Type B pancreatic cell (in vitro differentiated cells): ENCODE results near the gene RYR2. TPM values are rescaled to one million over a fixed set of nuclear protein-coding genes. Genes with fewer than 3 reads are reported as not detected.
"Not testable (repeated sequence)": the region's sequence is repeated elsewhere in the genome, so short reads cannot be mapped to it uniquely, and the experiment has no call there.

ENCODE experiments used
- DNase-seq: peaks from one replicate; pipeline ENCODE4 v3.0.0; 2021; ENCODE audit warnings: mixed read lengths; ENCODE audit not compliant: unreplicated experiment; ENCODE audit errors: extremely low spot score
- H3K27ac Mint-ChIP-seq: 2 replicates; pipeline ENCODE4 v1.8.0; 2021; ENCODE audit warnings: mild to moderate bottlenecking, mixed read lengths
- H3K27me3 Mint-ChIP-seq: 2 replicates; pipeline ENCODE4 v1.8.0; 2021; ENCODE audit warnings: mixed read lengths
- H3K36me3 Mint-ChIP-seq: 2 replicates; pipeline ENCODE4 v1.8.0; 2021; ENCODE audit warnings: mixed read lengths
- H3K4me1 Mint-ChIP-seq: one replicate; pipeline ENCODE4 v1.8.0; 2021; ENCODE audit warnings: mixed read lengths; ENCODE audit not compliant: unreplicated experiment
- H3K4me3 Mint-ChIP-seq: 2 replicates; pipeline ENCODE4 v1.8.0; 2021; ENCODE audit warnings: mild to moderate bottlenecking, mixed read lengths
- H3K9me3 Mint-ChIP-seq: 2 replicates; pipeline ENCODE4 v1.8.0; 2021; ENCODE audit warnings: mixed read lengths
- CTCF ChIP-seq: fragments of 200-600 bp; sonication (generic); conservative IDR thresholded peaks from 2 replicates; pipeline ENCODE4 v1.5.0; 2021; ENCODE audit warnings: antibody characterized with exemption, mild to moderate bottlenecking
- total RNA-seq: library from RNA; stranded (reverse); gene quantifications from 2 replicates; pipeline ENCODE4 v1.2.1, GENCODE V29; 2021; ENCODE audit warnings: low replicate concordance

RYR2 gene
- total RNA-seq, 1 donor from 2014 or later, result 0.58 TPM

GRCh38 chr1:237809099-237809498 lies 767.1 kb downstream of the RYR2 start:
- no peaks in the 10 kb centered on the region for H3K36me3 Mint-ChIP-seq
- TF ChIP-seq CTCF, result no peak
- H3K27me3 Mint-ChIP-seq, result no peaks in the 10 kb centered on the region
- H3K4me3 Mint-ChIP-seq, result no peak overlapping the region
- no peak for DNase-seq
- H3K9me3 Mint-ChIP-seq, result no peaks in the 10 kb centered on the region
- H3K4me1 Mint-ChIP-seq, result no peaks in the 10 kb centered on the region
- H3K27ac Mint-ChIP-seq, result no peak overlapping the region

- no peaks in the 10 kb centered on the region for H3K9me3 Mint-ChIP-seq
- no peak for DNase-seq
- H3K4me1 Mint-ChIP-seq, result no peaks in the 10 kb centered on the region
- no peak overlapping the region for H3K27ac Mint-ChIP-seq
- H3K4me3 Mint-ChIP-seq, result no peak overlapping the region
- no peaks in the 10 kb centered on the region for H3K36me3 Mint-ChIP-seq
- no peak for TF ChIP-seq CTCF
- no peaks in the 10 kb centered on the region for H3K27me3 Mint-ChIP-seq
Measured at GRCh38 chr1:237811633-237812032, 769.6 kb downstream of the RYR2 start.

GRCh38 chr1:237812061-237812460 lies 770.1 kb downstream of the RYR2 start:
- Mint-ChIP-seq H3K27ac (no peak overlapping the region), H3K4me3 (no peak overlapping the region), H3K36me3 (no peaks in the 10 kb centered on the region), H3K27me3 (no peaks in the 10 kb centered on the region), H3K4me1 (no peaks in the 10 kb centered on the region), H3K9me3 (no peaks in the 10 kb centered on the region)
- DNase-seq, result no peak
- TF ChIP-seq CTCF, result no peak

GRCh38 chr1:237814319-237814924 lies 772.4 kb downstream of the RYR2 start:
- TF ChIP-seq CTCF, result peak; percentile 77
- no peak for DNase-seq
- H3K4me1 Mint-ChIP-seq, result no peaks in the 10 kb centered on the region
- H3K9me3 Mint-ChIP-seq, result no peaks in the 10 kb centered on the region
- H3K36me3 Mint-ChIP-seq, result no peaks in the 10 kb centered on the region
- no peaks in the 10 kb centered on the region for H3K27me3 Mint-ChIP-seq
- H3K4me3 Mint-ChIP-seq, result no peak overlapping the region
- H3K27ac Mint-ChIP-seq, result no peak overlapping the region

- Mint-ChIP-seq H3K27ac (no peak overlapping the region), H3K36me3 (no peaks in the 10 kb centered on the region), H3K27me3 (no peaks in the 10 kb centered on the region), H3K9me3 (no peaks in the 10 kb centered on the region), H3K4me1 (no peaks in the 10 kb centered on the region), H3K4me3 (no peak overlapping the region)
- no peak for TF ChIP-seq CTCF
- DNase-seq, result no peak
Measured at GRCh38 chr1:237817277-237817676, 775.3 kb downstream of the RYR2 start.

- not testable (repeated sequence) for H3K9me3 Mint-ChIP-seq, H3K27ac Mint-ChIP-seq, H3K36me3 Mint-ChIP-seq, DNase-seq, H3K4me3 Mint-ChIP-seq, H3K4me1 Mint-ChIP-seq, H3K27me3 Mint-ChIP-seq
Measured at GRCh38 chr1:237820634-237821033, 778.6 kb downstream of the RYR2 start.
